Central memory CD4-positive, alpha-beta T cell (primary cell): ENCODE data around the gene PDZD2.

Experiments used
- DNase-seq: peaks from one replicate; pipeline ENCODE4 v3.0.0; 2022

The PDZD2 gene

DNA sequence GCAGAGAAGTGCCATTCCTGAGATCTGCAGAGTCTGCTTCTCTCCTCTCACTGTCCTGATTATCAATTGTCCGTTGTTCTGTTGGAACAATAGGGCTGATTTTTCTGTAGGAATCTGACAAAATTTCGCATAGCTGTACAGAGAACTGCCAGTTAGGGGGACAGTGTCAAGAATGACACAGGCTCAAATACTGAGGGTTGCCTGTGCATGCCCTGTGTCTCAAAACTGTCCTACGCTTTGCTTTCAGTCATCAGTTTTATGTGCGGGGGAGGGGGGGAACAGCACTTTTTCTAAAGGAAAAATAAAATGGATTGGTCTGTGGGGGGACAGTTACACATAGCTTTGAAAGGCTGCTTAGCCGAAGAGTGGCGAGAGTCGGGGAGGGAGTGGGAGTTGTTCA, 248.6 kb downstream of the PDZD2 start:
- DNase-seq = no peak

DNA sequence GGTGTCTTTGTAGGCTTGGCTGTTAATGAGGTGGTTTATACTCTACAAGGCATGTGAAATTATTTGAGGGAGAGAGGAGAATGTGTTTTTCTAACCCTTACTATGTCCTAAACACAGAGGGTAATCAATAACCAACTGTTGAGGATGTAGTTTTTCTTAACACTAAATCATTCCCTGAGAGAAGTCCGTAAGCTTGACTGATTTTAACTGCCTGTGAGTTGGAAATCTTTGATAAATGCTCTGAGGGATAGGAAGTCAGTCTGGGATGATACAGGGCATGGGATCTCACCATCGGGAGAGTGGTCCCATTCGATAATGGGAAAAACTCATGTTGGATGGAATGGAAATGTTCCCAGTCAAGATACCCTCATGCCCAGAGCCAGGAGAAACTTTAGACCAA, 249.6 kb downstream of the PDZD2 start:
- DNase-seq = no peak

DNA sequence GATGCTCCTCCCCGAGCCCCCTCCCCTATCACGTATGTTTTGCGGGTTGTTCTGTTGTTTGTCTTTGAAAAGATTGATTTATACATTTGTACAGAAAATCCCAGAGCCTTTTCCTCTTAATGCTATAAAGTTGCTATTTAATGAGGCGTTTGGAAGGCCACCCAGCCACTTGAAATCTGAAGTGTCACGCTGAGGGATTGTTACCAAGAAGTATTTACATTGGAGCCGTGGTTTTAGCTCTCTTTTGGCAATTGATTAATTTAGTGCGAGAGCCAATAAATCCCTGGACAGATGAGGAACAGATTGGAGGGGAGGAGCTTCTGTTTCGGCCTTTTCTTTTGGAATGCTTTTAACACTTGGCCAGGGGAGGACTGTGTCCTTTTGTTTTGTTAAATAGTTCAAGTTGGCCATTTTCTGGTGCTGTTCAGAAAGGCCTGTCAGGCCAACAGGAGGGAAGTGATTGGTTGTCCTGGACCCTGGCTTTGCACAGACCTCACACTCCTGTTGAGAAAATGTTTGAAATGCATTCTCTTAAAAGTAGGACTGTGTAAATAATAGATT, 250.2 kb downstream of the PDZD2 start:
- no peak for DNase-seq

DNA sequence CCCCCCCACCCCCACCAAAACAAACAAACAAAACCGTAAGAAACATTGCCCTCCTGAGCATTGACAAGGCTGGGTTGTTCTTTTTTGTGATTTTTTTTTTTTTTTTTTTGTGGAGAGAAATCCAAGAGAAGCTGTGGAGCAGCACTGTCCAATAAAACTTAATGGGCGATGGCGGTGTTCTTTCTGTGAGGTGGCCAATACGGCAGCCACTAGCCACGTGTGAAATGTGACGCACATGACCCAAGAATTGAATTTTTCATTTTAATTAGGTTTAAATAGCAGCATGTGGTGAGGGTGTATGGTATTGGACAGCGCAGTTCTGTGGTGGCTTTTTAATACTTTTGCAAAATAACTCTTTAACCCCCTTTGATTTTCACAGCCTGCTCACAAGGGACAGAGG, 251.1 kb downstream of the PDZD2 start:
- DNase-seq = no peak

DNA sequence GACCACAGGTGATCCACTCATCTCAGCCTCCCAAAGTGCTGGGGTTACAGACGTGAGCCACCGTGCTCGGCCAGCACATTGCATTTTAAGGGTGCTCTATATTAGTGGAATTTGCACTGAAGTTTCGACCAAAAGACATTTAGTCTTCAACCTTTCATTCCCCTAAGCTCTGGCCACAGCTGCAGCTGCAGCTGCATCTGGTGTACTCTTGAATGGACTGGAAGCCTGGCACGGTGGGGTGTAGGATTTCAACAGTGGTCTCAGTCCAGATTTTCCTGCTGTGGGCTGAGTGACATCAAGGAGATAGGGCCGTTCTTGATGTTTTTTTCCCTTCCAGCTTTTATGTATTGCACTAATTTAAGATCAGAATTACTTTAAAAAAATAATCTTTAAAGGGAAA, 255.2 kb downstream of the PDZD2 start:
- no peak for DNase-seq

DNA sequence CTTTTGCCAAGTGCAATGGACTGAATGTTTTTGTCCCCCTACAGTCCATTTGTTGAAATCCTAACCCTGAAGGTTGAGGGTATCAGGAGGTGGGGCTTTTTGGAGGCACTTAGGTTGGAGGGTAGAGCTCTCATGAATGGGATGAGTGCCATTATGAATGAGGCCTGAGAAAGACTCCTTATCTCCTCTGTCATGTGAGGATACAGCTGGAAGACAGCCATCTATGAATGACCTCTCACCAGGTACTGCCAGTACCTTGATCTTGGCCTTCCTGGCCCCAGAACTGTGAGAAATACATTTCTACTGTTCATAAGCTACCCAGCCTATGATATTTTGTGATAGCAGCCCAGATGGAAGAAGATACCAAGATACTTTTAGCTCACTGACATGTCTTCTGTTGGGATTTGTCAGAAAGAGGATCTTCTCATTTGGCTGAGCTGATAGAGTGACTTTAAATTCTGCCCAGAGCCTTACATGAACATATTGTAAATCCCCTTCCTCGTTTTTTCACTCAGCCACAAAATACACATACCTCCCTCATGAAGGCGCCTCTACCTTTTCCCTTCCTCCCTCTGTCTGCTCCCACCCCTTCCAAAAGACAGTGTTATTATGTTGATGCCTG, 256.4 kb downstream of the PDZD2 start:
- no peak for DNase-seq

DNA sequence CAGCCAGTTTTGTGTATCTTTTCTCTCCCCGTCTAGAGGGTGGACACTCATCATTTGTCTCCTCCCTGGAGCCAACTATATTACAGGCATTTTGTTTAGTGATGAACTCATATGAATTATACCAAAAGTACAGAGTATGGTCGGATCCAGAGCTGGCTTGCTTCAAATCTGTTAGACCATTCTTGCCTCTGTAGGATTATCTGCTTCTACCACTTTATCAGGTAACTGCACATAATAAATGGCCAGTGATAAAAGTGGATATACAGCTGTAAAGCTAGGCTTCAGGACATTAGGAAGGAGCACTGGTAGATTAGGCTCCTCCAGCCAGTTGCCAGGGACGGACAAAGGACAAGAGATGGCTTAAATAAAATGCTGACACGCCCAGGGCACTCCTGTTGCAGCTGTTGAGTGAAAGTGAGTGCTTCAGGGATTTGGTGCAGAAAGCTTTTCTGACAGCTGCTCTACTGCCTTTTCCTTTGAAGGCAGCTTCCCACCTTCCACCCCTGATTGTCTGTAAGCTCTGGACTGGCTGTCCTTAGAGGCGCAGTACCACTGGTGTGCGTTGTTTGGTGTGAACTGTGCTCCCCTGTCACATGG, 259.2 kb downstream of the PDZD2 start:
- no peak for DNase-seq

DNA sequence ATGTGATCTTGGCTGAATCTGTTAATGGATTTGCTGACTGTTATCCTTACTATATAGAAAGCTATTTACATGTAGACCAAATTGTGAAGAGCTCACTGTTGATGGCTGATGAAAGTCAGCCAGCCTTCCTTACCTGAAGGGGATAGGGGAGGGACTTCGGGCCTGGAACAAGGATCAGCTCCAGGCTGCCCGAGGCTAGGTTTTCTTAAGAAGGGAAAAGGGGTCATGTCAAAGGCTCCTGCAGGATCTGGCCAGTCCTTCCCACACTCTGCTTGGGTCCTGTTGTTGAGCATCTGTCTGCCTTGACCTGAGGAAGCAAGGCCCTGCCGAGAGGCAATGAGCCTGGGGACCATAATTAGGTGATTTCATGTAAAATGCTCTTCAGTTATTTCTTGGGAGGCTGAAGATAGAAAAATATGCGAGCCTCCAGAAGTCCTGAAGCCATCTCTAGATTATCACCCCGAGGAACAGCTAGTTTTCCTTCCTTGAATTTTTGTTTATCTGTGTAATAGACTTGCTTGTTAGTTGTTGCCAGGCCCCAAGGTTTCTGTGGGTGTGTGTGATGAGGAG, 261.4 kb downstream of the PDZD2 start:
- DNase-seq = no peak

DNA sequence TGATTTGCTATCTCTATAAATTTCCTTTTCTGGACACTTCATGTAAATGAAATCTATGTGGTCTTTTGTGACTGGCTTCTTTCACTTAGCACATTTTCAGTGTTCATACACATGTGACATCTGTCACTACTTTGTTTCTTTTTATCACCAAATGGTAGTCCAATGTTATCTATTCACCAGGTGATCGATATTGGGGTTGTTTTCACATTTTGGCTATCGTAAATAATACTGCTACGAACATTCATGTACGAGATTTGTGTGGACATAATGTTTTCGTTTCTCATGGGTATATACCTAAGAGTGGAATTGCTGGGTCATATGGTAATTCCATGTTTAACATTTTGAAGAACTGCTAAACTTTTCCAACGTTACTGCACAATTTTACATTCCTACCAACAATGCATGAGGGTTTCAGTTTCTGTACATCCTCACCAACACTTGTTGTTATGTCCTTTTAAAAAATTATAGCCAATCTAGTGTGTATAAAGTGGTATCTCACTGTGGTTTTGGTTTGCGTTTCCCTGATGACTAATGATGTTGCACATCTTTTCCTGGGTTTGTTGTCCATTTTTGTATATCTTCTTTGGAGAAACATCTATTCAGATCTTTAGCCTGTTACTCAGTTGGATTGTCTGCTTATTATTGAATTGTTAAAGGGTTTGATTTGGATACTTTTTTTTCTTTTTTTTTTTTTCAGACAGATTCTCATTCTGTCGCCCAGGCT, 263.0 kb downstream of the PDZD2 start:
- no peak for DNase-seq

DNA sequence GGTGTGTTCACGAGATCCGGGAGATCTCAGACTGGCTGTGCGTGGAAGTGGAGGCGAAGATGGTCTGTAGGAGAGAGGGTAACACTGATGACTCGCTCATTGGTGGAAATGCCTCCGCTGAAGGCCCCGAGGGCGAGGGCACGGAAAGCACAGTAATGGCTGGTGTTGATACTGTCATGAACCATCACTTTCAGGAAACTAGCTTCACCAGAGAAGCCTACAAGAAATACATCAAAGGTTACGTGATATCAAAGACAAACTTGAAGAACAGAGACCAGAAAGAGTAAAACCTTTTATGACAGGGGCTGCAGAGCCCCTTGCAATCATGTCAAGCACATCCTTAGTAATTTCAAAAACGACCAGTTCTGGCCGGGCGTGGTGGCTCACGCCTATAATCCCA, 269.5 kb downstream of the PDZD2 start:
- DNase-seq = no peak

DNA sequence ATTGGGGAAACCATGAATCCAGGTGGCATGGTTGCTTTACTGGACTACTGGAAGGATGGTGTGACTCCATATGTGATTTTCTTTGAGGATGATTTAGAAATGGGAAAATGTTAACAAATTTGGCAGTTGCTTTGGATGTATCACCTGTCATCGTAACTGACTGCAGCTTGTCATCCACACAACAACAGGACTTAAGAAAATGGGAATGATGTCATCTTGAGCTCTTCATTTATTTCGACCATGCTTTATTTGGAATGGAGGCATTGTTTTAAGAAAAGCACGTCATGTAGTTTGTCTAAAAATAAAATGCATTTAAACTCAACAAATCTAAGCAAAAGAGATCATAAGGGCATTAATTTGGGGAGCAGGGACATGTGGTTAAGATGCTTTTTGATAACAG, 270.1 kb downstream of the PDZD2 start:
- DNase-seq = no peak

DNA sequence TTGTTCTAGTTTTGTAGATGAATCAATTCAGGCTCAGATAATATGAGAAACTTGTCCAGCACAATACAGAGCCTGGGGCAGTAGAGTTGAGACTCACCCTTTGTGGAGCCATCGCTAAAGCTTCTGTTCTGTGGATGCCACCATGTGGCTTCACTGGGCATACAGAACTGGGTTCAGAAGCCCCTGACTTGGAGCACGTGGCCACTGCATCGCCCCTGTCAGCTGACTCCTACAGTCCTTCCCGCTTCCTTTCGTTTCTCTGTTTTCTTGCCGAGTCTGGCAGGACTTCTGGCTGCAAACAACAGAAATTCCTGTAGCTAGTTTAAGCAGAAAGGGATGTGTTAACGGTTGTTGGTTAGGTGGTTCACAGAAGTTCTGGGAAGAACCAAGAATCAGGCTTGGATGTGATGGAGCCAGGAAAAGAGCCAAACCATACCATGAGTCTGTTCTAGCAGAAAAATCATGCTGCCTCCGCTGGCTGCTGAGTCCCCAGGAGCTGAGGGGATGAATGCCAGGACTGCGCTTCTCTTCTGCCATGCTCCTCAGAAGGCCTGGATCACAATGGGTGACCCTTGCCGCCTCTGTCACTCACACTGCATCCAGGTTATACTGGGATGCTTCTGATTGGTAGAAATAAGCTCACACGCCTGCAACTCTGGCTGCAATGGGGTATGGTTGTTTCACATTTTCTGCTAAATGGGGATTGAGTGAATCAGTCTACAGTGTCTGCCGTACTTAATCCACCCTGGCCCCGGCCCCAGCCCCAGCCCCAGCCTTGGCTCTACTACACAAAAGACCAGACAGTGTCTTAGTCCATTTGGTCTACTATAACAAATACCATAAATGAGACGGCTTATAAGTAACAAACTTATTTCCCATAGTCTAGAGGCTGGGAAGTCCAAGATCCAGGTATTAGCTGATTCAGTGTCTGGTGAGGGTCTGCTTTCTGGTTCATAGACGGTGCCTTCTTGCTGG, 272.6 kb downstream of the PDZD2 start:
- no peak for DNase-seq

DNA sequence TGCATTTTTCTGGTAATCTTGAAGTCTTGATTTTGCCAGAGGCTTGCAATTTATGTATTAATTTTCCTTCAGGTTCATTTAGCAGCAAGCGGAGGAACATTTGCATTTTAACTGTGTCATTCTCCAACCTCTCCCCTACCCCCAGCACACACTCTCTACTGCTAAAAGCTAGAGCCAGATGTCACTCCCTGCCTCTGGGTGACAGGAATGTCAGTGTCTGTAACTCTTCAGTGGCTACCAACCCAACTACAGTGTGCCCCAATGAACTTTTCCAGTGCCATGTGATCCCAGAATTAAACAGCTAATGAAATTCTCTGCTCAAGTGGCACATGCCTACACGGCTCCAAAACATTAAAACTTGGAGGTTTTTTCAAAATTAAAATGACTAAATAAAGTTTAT, 274.9 kb downstream of the PDZD2 start:
- no peak for DNase-seq

DNA sequence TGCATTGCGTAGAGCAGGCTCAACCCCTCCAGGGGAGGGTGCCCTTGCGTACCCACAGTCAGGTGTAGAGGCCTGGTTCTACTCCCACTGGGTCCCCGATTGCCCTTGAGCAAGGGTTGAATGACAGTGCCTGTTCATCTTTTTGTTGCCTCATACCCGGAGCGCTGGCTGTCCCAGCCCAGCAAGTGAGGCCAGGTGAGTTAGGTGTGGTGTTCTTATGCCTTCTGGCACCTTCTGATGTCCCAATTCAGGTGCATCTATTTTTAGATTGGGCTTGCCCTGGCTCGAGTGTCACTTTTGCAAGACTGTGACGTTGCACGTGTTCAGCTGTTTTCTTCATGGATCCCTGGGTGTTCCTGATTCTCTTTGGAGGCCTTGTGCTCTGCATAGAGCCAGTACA, 277.4 kb downstream of the PDZD2 start:
- no peak for DNase-seq

DNA sequence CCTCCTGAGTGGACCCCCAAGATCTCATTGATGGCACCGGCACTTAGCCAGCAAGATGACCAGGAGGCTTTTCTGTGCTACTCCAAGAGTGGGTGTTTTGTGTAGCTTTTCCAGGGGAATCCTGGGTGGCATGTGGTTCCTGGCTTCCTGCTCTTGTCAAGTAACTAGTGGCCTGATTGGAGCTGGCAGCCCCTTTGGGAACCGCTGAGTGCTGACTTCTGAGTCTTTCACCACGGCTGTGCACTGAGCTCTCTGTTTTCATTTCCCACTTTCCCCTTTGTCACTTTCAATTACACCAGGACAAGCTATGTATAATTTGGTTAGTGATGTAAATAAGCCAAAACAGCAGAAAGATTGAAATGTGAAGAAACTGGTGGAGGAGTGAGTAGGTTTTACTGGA, 279.8 kb downstream of the PDZD2 start:
- DNase-seq = no peak

DNA sequence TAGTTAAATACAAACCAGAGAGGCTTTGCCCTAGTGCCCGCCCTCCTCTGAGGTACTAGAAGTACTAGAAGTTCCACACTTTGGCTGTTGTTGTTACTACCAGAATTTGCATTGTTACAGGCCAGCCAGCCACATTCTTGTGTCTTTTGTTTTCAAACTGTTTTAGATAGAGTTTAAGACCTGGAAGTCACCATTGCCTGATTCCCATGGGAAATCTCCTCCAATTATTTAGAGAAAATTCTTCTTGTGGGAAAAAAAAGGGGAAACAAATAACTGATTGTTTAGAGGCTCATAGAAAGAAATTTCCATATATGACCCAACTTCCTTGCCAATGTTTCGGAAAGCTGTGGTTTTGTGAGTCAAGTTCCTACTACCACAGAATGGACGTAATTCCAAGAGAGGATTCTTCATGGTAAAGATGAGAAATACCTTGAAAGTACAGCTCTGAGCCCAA, 282.9 kb downstream of the PDZD2 start:
- no peak for DNase-seq

DNA sequence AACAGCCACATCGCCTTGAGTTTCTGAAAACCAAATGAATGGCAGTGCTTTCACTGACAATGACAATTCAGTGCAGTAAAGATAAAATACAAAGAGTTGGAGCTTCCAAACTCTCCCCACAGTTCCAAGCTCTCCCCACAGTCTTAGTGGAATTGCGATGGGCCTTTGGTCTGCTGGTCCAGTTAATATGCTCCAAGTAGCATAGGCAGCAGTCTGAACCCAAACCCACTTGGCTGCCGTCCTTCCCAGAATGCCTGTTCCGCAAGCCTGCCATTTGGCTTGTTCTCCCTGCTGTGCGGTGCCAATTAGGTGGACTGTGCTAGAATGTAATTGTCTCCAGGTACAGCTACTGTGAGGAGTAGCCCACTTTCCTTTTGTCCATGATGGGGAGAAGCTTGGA, 285.1 kb downstream of the PDZD2 start:
- no peak for DNase-seq

DNA sequence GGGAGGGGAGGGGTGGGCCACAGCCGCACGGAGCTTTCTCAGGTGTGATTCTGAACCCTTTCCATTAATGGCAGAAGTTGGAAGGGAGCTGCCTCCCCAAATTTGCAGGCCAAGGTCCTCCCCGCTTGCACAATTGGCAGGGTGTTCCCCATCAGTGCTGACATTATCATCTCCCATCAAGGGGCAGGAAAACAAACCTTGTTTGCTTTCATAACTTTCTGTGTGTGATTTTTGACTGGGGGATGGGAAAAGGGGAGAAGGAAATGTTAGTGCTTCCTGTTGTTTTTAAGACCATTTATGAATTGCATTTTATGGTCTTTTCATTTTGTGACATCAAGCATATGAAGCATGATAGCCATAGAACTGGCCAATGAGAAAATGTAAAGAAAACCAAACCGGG, 292.9 kb downstream of the PDZD2 start:
- DNase-seq = no peak

DNA sequence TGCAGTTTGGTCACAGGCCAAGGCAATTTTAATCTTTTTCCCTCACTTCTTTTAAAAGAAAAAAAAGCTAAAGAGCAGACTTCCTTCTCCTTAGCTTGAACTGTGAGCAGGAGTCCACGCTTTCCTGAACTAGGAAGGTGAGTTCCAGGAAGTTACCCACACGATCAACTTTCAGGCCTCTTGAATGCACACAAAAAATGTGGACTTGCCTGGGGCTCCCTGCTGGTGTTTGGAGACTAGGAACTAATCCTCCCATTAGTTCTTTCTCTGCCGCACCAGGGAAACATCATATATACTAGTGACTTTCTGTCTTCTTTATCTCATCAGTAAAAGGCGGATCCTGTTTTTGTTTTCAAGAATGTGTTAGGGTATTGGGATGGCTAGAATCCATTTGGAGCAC, 295.2 kb downstream of the PDZD2 start:
- DNase-seq = no peak

DNA sequence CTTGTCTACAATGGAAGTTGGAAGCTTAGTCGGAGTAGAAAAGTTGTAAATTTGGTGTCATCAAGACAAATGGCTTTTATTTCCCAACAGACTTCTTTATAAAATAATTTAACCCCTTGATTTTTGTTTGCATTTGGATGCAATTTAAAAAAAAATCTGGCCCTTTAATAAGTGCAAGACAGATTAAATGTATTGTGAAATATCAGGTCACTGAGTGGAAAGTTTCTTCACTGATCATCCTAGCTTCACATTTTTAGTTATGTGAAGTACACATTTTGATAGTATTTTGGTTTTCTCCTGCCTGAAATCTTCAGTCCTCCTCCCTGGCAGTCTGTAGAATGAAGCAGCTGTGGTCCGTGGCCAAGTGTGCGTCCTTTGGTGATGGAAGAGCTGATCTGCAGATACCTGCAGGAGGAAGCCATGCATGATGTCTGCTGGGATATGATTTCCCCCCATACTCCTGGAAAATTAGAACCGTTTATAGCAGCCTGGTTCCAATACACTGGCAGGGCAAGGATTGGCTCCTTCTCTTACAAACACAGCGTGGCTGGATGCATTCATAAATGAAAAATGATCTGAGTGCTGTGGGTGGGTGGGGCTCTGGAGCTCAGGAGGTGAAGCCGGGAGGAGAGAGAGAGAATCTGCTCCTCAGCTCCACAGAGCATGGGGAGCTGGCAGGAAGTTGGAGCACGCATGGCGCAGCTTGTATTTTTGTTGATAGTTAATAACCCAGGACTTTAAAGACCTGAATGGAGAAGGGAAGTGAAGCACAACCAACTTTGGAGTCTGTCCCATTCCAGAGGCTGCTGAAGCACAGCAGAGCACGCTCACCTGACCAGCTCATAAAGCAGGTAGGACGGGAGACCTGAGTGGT, 296.8 kb downstream of the PDZD2 start:
- no peak for DNase-seq

DNA sequence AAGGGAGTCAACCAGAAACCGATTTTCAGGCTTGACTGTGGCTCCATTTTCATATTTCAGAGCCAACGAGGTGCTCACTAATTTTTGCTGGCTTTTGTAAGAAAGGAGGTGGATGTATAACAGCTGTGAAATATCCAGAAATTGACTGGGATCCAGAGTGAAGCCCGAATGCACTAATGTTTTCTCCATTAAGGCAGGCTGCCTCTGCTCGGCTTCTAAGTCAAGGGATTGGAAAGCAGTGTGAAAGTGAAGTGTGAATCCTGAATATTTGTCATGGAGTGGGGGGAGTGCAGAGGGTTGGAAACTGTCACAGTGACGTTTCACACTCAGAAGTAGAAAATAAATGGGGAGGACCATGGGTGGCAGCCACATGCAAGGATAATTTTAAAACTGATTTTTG, 297.8 kb downstream of the PDZD2 start:
- no peak for DNase-seq

DNA sequence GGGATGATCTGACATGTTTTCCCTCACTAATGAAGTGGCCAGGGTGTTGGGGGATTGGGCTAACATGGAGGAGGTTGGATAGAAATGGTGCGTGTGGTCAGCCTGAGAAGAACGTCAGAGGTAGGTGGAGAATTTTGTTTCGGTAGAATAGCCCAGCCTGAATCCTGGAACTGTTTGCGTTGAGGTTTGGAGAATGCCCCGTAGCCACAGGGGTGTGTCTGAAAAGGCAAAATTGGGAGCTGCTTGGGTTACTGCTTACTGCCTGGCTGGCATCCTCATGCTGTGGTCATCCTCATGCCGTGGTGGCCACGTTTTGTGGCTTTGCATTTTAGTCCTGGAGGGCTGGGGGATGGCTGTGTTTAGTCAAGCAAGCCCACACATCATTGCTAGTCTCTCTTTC, 298.3 kb downstream of the PDZD2 start:
- no peak for DNase-seq
